IPS-11a (cell line): ENCODE data around the gene CPLX1.

Source experiments
- H3K4me3 ChIP-seq: one replicate; pipeline ENCODE4 v1.5.1; 2013; ENCODE audit warnings: low read depth, low read length, control low read depth

Gene CPLX1

GRCh38 chr4:825971-826330 is at the start of gene CPLX1:
Gene CPLX1, minus strand, starts transcription at chr4:826129. Its CDS starts 1,607 bp downstream, at chr4:824522.
- H3K4me3 ChIP-seq, result peak within 1 kb of the TSS; percentile 33

- H3K4me3 ChIP-seq, result no peak overlapping the region
These were observed 49.3 kb upstream of the CPLX1 start for GRCh38 chr4:874971-875817.

- no peak overlapping the region for H3K4me3 ChIP-seq
These were observed 48.1 kb upstream of the CPLX1 start for GRCh38 chr4:874056-874455.

GRCh38 chr4:872241-872981 is 46.5 kb upstream of the CPLX1 start:
- H3K4me3 ChIP-seq, result no peak overlapping the region

GRCh38 chr4:871484-871883 is 45.6 kb upstream of the CPLX1 start:
- H3K4me3 ChIP-seq, result no peak overlapping the region

- H3K4me3 ChIP-seq, result no peak overlapping the region
These were observed 45.0 kb upstream of the CPLX1 start for GRCh38 chr4:870951-871350.

- H3K4me3 ChIP-seq, result no peak overlapping the region
These were observed 43.8 kb upstream of the CPLX1 start for GRCh38 chr4:869776-870175.

- H3K4me3 ChIP-seq, result no peak overlapping the region
These were observed 42.5 kb upstream of the CPLX1 start for GRCh38 chr4:868421-868820.

GRCh38 chr4:867526-868250 is 41.8 kb upstream of the CPLX1 start:
- H3K4me3 ChIP-seq, result no peak overlapping the region

- H3K4me3 ChIP-seq, result no peak overlapping the region
These were observed 40.9 kb upstream of the CPLX1 start for GRCh38 chr4:866761-867390.

- H3K4me3 ChIP-seq, result no peak overlapping the region
These were observed 40.3 kb upstream of the CPLX1 start for GRCh38 chr4:866068-866760.

GRCh38 chr4:865572-865971 is 39.6 kb upstream of the CPLX1 start:
- H3K4me3 ChIP-seq, result no peak overlapping the region

- H3K4me3 ChIP-seq, result no peak overlapping the region
These were observed 39.2 kb upstream of the CPLX1 start for GRCh38 chr4:865121-865465.

GRCh38 chr4:864456-865120 is 38.7 kb upstream of the CPLX1 start:
- no peak overlapping the region for H3K4me3 ChIP-seq

GRCh38 chr4:860561-860960 is 34.6 kb upstream of the CPLX1 start:
- H3K4me3 ChIP-seq, result no peak overlapping the region

- H3K4me3 ChIP-seq, result no peak overlapping the region
These were observed 33.6 kb upstream of the CPLX1 start for GRCh38 chr4:859496-859895.

- H3K4me3 ChIP-seq, result no peak overlapping the region
These were observed 33.0 kb upstream of the CPLX1 start for GRCh38 chr4:858831-859451.

GRCh38 chr4:858041-858481 is 32.1 kb upstream of the CPLX1 start:
- no peak overlapping the region for H3K4me3 ChIP-seq

GRCh38 chr4:857461-857860 is 31.5 kb upstream of the CPLX1 start:
- no peak overlapping the region for H3K4me3 ChIP-seq
